HepG2 (cell line): Measurements from ENCODE around the gene CPT1C. TPM values are rescaled to one million over a fixed set of nuclear protein-coding genes. Genes with fewer than 3 reads are reported as not detected.

Source experiments
- AFF4 ChIP-seq: sonication (generic); formaldehyde crosslinking; IDR thresholded peaks from 2 replicates; pipeline ENCODE4 v1.4.0; 2020; ENCODE audit warnings: missing genetic modification reagents
- E2F2 ChIP-seq: sonication (generic); formaldehyde crosslinking; IDR thresholded peaks from 2 replicates; pipeline ENCODE4 v1.4.0; 2020; ENCODE audit warnings: missing genetic modification reagents, borderline replicate concordance
- FOXK2 ChIP-seq: fragments of 450-650 bp; IDR thresholded peaks from 2 replicates; pipeline ENCODE4 v1.6.1; 2016
- HMGXB3 ChIP-seq: sonication (generic); formaldehyde crosslinking; IDR thresholded peaks from 2 replicates; pipeline ENCODE4 v1.4.0; 2020; ENCODE audit warnings: missing genetic modification reagents, borderline replicate concordance
- HNRNPH1 ChIP-seq: fragments of 200-400 bp; formaldehyde crosslinking; optimal IDR thresholded peaks from 2 replicates; pipeline ENCODE3; 2017; ENCODE audit warnings: mild to moderate bottlenecking, low read depth, low read length
- NR1H2 ChIP-seq: sonication (generic); formaldehyde crosslinking; IDR thresholded peaks from 2 replicates; pipeline ENCODE4 v1.8.1; 2022; ENCODE audit warnings: low read depth, missing genetic modification reagents, borderline replicate concordance
- PAX8 ChIP-seq: sonication (generic); formaldehyde crosslinking; IDR thresholded peaks from 2 replicates; pipeline ENCODE4 v1.8.0; 2022; ENCODE audit warnings: mild to moderate bottlenecking, missing genetic modification reagents, borderline replicate concordance
- SKIL ChIP-seq: sonication (generic); formaldehyde crosslinking; IDR thresholded peaks from 2 replicates; pipeline ENCODE4 v1.8.0; 2022; ENCODE audit warnings: missing genetic modification reagents, mild to moderate bottlenecking, moderate library complexity, borderline replicate concordance
- SMAD3 ChIP-seq: sonication (generic); formaldehyde crosslinking; IDR thresholded peaks from 2 replicates; pipeline ENCODE4 v1.4.0; 2020; ENCODE audit warnings: missing genetic modification reagents
- SP1 ChIP-seq, 2 experiments: fragments of 450-650 bp in 1 of 2; sonication (generic) in 1 of 2; formaldehyde crosslinking in 1 of 2; IDR thresholded peaks; 2 replicates each; pipeline versions ENCODE4 v1.4.0 to v1.6.1; 2016 to 2020; ENCODE audit warnings: missing genetic modification reagents in 1 of 2
- SPEN ChIP-seq: sonication (generic); formaldehyde crosslinking; IDR thresholded peaks from 2 replicates; pipeline ENCODE4 v1.5.1; 2020; ENCODE audit warnings: low read depth, mild to moderate bottlenecking, missing genetic modification reagents
- ZC3H4 ChIP-seq: sonication (generic); formaldehyde crosslinking; IDR thresholded peaks from 2 replicates; pipeline ENCODE4 v1.4.0; 2020; ENCODE audit warnings: missing genetic modification reagents, borderline replicate concordance
- ZNF430 ChIP-seq: sonication (generic); formaldehyde crosslinking; IDR thresholded peaks from 2 replicates; pipeline ENCODE4 v1.9.0; 2021; ENCODE audit warnings: mild to moderate bottlenecking, missing genetic modification reagents
- ZNF691 ChIP-seq: sonication (generic); formaldehyde crosslinking; IDR thresholded peaks from 2 replicates; pipeline ENCODE4 v1.4.0; 2020; ENCODE audit warnings: missing genetic modification reagents, low read depth, mild to moderate bottlenecking, borderline replicate concordance
- polyA plus RNA-seq, 8 experiments: library from polyadenylated mRNA; depleted of rRNA in 3 of 8; stranded (reverse) in 7 of 8; unstranded in 1 of 8; fragments of >200 nt; fragmentation: Illumina TruSeq in 4 of 8; extraction: Trizol in 4 of 8; gene quantifications; 2 replicates each; pipeline versions ENCODE4 v1.2.1 to v1.2.3, GENCODE V29; 2011 to 2016; ENCODE audit warnings: low read depth in 4 of 8, missing spikeins in 1 of 8, mixed read lengths in 1 of 8; ENCODE audit not compliant: insufficient read depth in 1 of 8
- total RNA-seq, 5 experiments: library from RNA; depleted of rRNA; stranded (reverse); fragments of >200 nt; fragmentation: Illumina TruSeq; extraction: Trizol; gene quantifications; 2 replicates each; pipeline ENCODE4 v1.2.3, GENCODE V29; 2016; ENCODE audit warnings: low read depth in 1 of 5

Gene CPT1C
- total and polyA plus RNA-seq, 2 of the 13 experiments (the other 11 are each of a cell fraction or from before 2014, with no cell fraction given) = 0.18 TPM; not detected in 1

GRCh38 chr19:49665351-49666119 lies 25.4 kb upstream of the CPT1C start, which contains the start of the genes BCL2L12 and IRF3 (continued):
- TF ChIP-seq HNRNPH1 (no peak), SPEN (peak; percentile 79), PAX8 (CRISPR knock-in tag) (0 out of 2 replicates have a peak, but pooled peaks have one; percentile 72), AFF4 (no peak), FOXK2 (no peak), ZNF430 (CRISPR knock-in tag) (peak; percentile 63; the same call in 1 of the 2 replicates), ZNF691 (CRISPR knock-in tag) (no peak), ZC3H4 (no peak), E2F2 (CRISPR knock-in tag) (no peak), NR1H2 (CRISPR knock-in tag) (no peak), SKIL (no peak), SP1 (IDR thresholded peaks at IDR 0.05) (no peak), SP1 (CRISPR knock-in tag; IDR thresholded peaks at IDR 0.05) (peak; percentile 71), HMGXB3 (CRISPR knock-in tag) (no peak), SMAD3 (CRISPR knock-in tag) (peak; percentile 29; the same call in 1 of the 2 replicates)
